GM23338 (cell line): ENCODE data around the gene HSPA12B. TPM values are rescaled to one million over a fixed set of nuclear protein-coding genes. Genes with fewer than 3 reads are reported as not detected.

ENCODE experiments used
- ATAC-seq: fragments of 200-7000 bp; cut with Tn5 transposase; 3 replicates; pipeline ENCODE4 v1.9.1; 2020
- DNase-seq: peaks from one replicate; pipeline ENCODE4 v3.0.0-alpha.2; 2015; ENCODE audit warnings: low spot score
- H2AFZ ChIP-seq: fragments of 200-600 bp; sonication (generic); 2 replicates; pipeline ENCODE4 v1.8.0; 2016; ENCODE audit warnings: antibody characterized with exemption, mild to moderate bottlenecking, moderate library complexity
- H3F3A ChIP-seq: fragments of 200-600 bp; sonication (generic); replicated peaks from 2 replicates; pipeline ENCODE4 v1.8.0; 2017; ENCODE audit warnings: antibody characterized with exemption, mixed run types, low read depth
- H3K27ac ChIP-seq: fragments of 200-600 bp; sonication (generic); 2 replicates; pipeline ENCODE4 v1.6.1; 2016; ENCODE audit warnings: low read depth
- H3K27me3 ChIP-seq: fragments of 200-600 bp; sonication (generic); 2 replicates; pipeline ENCODE4 v1.8.0; 2016; ENCODE audit warnings: mild to moderate bottlenecking, mixed run types, moderate library complexity; ENCODE audit not compliant: insufficient read depth
- H3K36me3 ChIP-seq: fragments of 200-600 bp; sonication (generic); 2 replicates; pipeline ENCODE4 v1.8.0; 2016; ENCODE audit warnings: mild to moderate bottlenecking; ENCODE audit not compliant: insufficient read depth
- H3K4me1 ChIP-seq: fragments of 200-600 bp; sonication (generic); 2 replicates; pipeline ENCODE4 v1.8.0; 2016; ENCODE audit warnings: mild to moderate bottlenecking, moderate library complexity; ENCODE audit not compliant: insufficient read depth
- H3K4me2 ChIP-seq: fragments of 200-600 bp; sonication (generic); 2 replicates; pipeline ENCODE4 v1.7.1; 2017; ENCODE audit warnings: mixed run types
- H3K4me3 ChIP-seq: fragments of 200-600 bp; sonication (generic); 2 replicates; pipeline ENCODE4 v1.6.1; 2016; ENCODE audit warnings: mixed run types
- H3K79me2 ChIP-seq: fragments of 200-600 bp; sonication (generic); replicated peaks from 2 replicates; pipeline ENCODE4 v1.8.0; 2017; ENCODE audit warnings: mild to moderate bottlenecking; ENCODE audit not compliant: insufficient read depth
- H3K9me2 ChIP-seq: fragments of 200-600 bp; sonication (generic); 2 replicates; pipeline ENCODE4 v1.8.0; 2017; ENCODE audit not compliant: insufficient read depth
- H4K20me1 ChIP-seq: fragments of 200-600 bp; sonication (generic); replicated peaks from 2 replicates; pipeline ENCODE4 v1.8.0; 2017; ENCODE audit warnings: mild to moderate bottlenecking; ENCODE audit not compliant: insufficient read depth
- H3K27ac Mint-ChIP-seq: 2 replicates; pipeline ENCODE4 v1.8.0; 2020; ENCODE audit warnings: inconsistent platforms, mild to moderate bottlenecking, moderate library complexity, mixed read lengths
- H3K27me3 Mint-ChIP-seq: 3 replicates; pipeline ENCODE4 v1.8.0; 2022; ENCODE audit warnings: low read depth, mild to moderate bottlenecking, moderate library complexity, mixed read lengths, inconsistent platforms; ENCODE audit not compliant: insufficient read depth, poor library complexity
- H3K36me3 Mint-ChIP-seq: 3 replicates; pipeline ENCODE4 v1.8.0; 2021; ENCODE audit warnings: low read depth, mild to moderate bottlenecking, inconsistent platforms, moderate library complexity, mixed read lengths
- H3K4me1 Mint-ChIP-seq: 3 replicates; pipeline ENCODE4 v1.8.0; 2020; ENCODE audit warnings: mild to moderate bottlenecking, inconsistent platforms, mixed read lengths
- H3K4me3 Mint-ChIP-seq: 3 replicates; pipeline ENCODE4 v1.8.0; 2021; ENCODE audit warnings: moderate library complexity, mild to moderate bottlenecking, inconsistent platforms, mixed read lengths
- H3K9me3 Mint-ChIP-seq: 3 replicates; pipeline ENCODE4 v1.8.0; 2020; ENCODE audit warnings: moderate library complexity, mild to moderate bottlenecking, inconsistent platforms, mixed read lengths
- CREB1 ChIP-seq: fragments of 250-450 bp; sonication (Bioruptor Pico); IDR thresholded peaks from 2 replicates; pipeline ENCODE4 v1.5.0; 2020; ENCODE audit warnings: low read depth, mild to moderate bottlenecking, moderate library complexity
- EZH2 ChIP-seq: fragments of 200-600 bp; sonication (generic); IDR thresholded peaks from one replicate; pipeline ENCODE4 v1.8.0; 2017; ENCODE audit warnings: antibody characterized with exemption, mild to moderate bottlenecking, low read depth; ENCODE audit not compliant: unreplicated experiment
- EZH2phosphoT487 ChIP-seq: fragments of 200-600 bp; sonication (generic); IDR thresholded peaks from one replicate; pipeline ENCODE4 v1.8.1; 2018; ENCODE audit warnings: antibody characterized with exemption; ENCODE audit not compliant: unreplicated experiment
- JUNB ChIP-seq: IDR thresholded peaks from one replicate; pipeline ENCODE4 v1.6.1; 2016; ENCODE audit warnings: antibody characterized with exemption; ENCODE audit not compliant: unreplicated experiment
- NANOG ChIP-seq: IDR thresholded peaks from 2 replicates; pipeline ENCODE4 v1.6.1; 2016; ENCODE audit warnings: antibody characterized with exemption, borderline replicate concordance
- POLR2AphosphoS5 ChIP-seq: IDR thresholded peaks from 2 replicates; pipeline ENCODE4 v1.6.1; 2016; ENCODE audit warnings: antibody characterized with exemption, low read depth
- STAT1 ChIP-seq: IDR thresholded peaks from one replicate; pipeline ENCODE4 v1.6.1; 2016; ENCODE audit warnings: antibody characterized with exemption; ENCODE audit not compliant: unreplicated experiment
- ZNF114 ChIP-seq: fragments of 250-450 bp; sonication (Bioruptor Pico); IDR thresholded peaks from 2 replicates; pipeline ENCODE4 v1.5.0; 2020; ENCODE audit warnings: mild to moderate bottlenecking, moderate library complexity
- ZNF331 ChIP-seq: fragments of 250-450 bp; sonication (Bioruptor Pico); IDR thresholded peaks from 2 replicates; pipeline ENCODE4 v1.5.0; 2020; ENCODE audit warnings: low read depth, mild to moderate bottlenecking, moderate library complexity
- polyA plus RNA-seq: library from polyadenylated mRNA; unstranded; fragments of >200 nt; fragmentation: Nextera tagmentation; extraction: Ambion mirVana; gene quantifications from 2 replicates; pipeline ENCODE4 v1.2.1, GENCODE V29; 2016
- total RNA-seq: library from RNA; depleted of rRNA; stranded (reverse); fragments of >200 nt; shearing (Covaris generic); gene quantifications from 2 replicates; pipeline ENCODE4 v1.2.3, GENCODE V29; 2014
- TF ChIP-seq, protein P1 (sequence below): fragments of 250-450 bp; sonication (Bioruptor Pico); IDR thresholded peaks from 2 replicates; pipeline ENCODE4 v1.5.0; 2020; ENCODE audit warnings: mild to moderate bottlenecking, moderate library complexity
- TF ChIP-seq, protein P2 (sequence below): IDR thresholded peaks from one replicate; pipeline ENCODE4 v1.6.1; 2018; ENCODE audit warnings: antibody characterized with exemption; ENCODE audit not compliant: unreplicated experiment
- TF ChIP-seq, protein P3 (sequence below): IDR thresholded peaks from 2 replicates; pipeline ENCODE4 v1.6.1; 2016; ENCODE audit warnings: antibody characterized with exemption
- TF ChIP-seq, protein P4 (sequence below), 2 experiments: fragments of 200-600 bp in 1 of 2; sonication (generic) in 1 of 2; conservative IDR thresholded peaks; 2 replicates each; pipeline versions ENCODE4 v1.5.1 to v1.6.1; 2016 to 2017; ENCODE audit warnings: antibody characterized with exemption in 2 of 2, low read depth in 2 of 2, mild to moderate bottlenecking in 2 of 2, moderate library complexity in 1 of 2

HSPA12B gene
- total and polyA plus RNA-seq, 2 experiments from 2014 or later: 2.8 to 6.5 TPM

DNA sequence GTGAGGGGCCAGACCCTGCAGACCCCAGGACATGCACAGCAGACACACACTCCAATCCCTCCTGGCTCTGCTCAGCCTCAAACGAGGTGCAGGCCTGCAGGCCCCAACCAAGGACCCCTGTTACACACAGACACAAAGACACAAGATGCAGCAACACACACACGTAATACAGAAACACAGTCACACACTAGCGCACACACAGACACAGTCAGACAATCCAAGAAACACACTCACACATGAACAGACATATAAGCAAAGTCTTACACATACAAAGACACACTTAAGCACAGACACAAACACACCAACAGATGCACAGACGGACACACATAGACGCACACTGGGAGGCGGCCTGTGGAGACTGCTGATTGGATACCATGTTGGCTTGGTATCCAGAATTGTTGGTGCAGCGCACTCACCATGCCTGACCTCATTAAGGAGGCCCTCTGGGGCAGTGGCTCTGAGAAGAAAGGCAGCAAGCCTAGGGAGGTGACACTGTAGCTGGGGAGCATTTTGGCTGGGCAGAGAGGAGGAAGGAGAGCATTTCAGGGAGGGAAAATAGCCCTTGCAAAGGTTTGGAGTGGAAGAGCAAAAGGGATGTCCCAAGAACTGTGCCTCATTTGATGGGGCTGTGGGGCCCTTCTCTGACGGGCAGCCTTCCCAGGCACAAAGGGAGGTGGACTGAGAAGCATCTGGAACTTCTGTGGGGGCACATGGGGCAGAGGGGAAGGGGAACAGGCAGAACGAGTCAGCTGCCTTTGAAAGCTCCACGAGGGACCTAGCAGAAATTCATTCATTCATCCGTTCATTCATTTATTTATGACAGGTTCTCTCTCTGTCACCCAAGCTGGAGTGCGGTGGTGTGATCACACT, 1.4 kb upstream of the HSPA12B start:
- H3K4me1 Mint-ChIP-seq: peaks cover 19% of the 10 kb centered on the region
- H3K9me2 ChIP-seq: no peaks in the 10 kb centered on the region

More for the DNA sequence above, 1.4 kb upstream of the HSPA12B start:
- H3K27ac Mint-ChIP-seq: no peak overlapping the region
- H3K4me2 ChIP-seq: no peak overlapping the region
- peaks cover 32% of the 10 kb centered on the region for H3K27me3 Mint-ChIP-seq
- no peaks in the 10 kb centered on the region; the same call in 1 of the 3 replicates for H3K9me3 Mint-ChIP-seq
- H3K27me3 ChIP-seq: peaks cover 37% of the 10 kb centered on the region
- H3K79me2 ChIP-seq: no peaks in the 10 kb centered on the region
- peak overlapping the region; percentile 41; the same call in 2 of the 3 replicates for H3K4me3 Mint-ChIP-seq
- H3K36me3 Mint-ChIP-seq: no peaks in the 10 kb centered on the region; the same call in 2 of the 3 replicates
- DNase-seq: no peak
- ATAC-seq: no peak
- TF ChIP-seq, protein P1, sequence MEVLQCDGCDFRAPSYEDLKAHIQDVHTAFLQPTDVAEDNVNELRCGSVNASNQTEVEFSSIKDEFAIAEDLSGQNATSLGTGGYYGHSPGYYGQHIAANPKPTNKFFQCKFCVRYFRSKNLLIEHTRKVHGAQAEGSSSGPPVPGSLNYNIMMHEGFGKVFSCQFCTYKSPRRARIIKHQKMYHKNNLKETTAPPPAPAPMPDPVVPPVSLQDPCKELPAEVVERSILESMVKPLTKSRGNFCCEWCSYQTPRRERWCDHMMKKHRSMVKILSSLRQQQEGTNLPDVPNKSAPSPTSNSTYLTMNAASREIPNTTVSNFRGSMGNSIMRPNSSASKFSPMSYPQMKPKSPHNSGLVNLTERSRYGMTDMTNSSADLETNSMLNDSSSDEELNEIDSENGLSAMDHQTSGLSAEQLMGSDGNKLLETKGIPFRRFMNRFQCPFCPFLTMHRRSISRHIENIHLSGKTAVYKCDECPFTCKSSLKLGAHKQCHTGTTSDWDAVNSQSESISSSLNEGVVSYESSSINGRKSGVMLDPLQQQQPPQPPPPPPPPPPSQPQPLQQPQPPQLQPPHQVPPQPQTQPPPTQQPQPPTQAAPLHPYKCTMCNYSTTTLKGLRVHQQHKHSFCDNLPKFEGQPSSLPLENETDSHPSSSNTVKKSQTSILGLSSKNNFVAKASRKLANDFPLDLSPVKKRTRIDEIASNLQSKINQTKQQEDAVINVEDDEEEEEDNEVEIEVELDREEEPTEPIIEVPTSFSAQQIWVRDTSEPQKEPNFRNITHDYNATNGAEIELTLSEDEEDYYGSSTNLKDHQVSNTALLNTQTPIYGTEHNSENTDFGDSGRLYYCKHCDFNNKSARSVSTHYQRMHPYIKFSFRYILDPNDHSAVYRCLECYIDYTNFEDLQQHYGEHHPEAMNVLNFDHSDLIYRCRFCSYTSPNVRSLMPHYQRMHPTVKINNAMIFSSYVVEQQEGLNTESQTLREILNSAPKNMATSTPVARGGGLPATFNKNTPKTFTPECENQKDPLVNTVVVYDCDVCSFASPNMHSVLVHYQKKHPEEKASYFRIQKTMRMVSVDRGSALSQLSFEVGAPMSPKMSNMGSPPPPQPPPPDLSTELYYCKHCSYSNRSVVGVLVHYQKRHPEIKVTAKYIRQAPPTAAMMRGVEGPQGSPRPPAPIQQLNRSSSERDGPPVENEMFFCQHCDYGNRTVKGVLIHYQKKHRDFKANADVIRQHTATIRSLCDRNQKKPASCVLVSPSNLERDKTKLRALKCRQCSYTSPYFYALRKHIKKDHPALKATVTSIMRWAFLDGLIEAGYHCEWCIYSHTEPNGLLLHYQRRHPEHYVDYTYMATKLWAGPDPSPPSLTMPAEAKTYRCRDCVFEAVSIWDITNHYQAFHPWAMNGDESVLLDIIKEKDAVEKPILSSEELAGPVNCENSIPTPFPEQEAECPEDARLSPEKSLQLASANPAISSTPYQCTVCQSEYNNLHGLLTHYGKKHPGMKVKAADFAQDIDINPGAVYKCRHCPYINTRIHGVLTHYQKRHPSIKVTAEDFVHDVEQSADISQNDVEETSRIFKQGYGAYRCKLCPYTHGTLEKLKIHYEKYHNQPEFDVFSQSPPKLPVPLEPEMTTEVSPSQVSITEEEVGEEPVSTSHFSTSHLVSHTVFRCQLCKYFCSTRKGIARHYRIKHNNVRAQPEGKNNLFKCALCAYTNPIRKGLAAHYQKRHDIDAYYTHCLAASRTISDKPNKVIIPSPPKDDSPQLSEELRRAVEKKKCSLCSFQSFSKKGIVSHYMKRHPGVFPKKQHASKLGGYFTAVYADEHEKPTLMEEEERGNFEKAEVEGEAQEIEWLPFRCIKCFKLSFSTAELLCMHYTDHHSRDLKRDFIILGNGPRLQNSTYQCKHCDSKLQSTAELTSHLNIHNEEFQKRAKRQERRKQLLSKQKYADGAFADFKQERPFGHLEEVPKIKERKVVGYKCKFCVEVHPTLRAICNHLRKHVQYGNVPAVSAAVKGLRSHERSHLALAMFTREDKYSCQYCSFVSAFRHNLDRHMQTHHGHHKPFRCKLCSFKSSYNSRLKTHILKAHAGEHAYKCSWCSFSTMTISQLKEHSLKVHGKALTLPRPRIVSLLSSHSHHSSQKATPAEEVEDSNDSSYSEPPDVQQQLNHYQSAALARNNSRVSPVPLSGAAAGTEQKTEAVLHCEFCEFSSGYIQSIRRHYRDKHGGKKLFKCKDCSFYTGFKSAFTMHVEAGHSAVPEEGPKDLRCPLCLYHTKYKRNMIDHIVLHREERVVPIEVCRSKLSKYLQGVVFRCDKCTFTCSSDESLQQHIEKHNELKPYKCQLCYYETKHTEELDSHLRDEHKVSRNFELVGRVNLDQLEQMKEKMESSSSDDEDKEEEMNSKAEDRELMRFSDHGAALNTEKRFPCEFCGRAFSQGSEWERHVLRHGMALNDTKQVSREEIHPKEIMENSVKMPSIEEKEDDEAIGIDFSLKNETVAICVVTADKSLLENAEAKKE (CRISPR knock-in tag): no peak
- no peak for TF ChIP-seq NANOG
- TF ChIP-seq, protein P2, sequence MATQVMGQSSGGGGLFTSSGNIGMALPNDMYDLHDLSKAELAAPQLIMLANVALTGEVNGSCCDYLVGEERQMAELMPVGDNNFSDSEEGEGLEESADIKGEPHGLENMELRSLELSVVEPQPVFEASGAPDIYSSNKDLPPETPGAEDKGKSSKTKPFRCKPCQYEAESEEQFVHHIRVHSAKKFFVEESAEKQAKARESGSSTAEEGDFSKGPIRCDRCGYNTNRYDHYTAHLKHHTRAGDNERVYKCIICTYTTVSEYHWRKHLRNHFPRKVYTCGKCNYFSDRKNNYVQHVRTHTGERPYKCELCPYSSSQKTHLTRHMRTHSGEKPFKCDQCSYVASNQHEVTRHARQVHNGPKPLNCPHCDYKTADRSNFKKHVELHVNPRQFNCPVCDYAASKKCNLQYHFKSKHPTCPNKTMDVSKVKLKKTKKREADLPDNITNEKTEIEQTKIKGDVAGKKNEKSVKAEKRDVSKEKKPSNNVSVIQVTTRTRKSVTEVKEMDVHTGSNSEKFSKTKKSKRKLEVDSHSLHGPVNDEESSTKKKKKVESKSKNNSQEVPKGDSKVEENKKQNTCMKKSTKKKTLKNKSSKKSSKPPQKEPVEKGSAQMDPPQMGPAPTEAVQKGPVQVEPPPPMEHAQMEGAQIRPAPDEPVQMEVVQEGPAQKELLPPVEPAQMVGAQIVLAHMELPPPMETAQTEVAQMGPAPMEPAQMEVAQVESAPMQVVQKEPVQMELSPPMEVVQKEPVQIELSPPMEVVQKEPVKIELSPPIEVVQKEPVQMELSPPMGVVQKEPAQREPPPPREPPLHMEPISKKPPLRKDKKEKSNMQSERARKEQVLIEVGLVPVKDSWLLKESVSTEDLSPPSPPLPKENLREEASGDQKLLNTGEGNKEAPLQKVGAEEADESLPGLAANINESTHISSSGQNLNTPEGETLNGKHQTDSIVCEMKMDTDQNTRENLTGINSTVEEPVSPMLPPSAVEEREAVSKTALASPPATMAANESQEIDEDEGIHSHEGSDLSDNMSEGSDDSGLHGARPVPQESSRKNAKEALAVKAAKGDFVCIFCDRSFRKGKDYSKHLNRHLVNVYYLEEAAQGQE: no peak
- TF ChIP-seq EZH2phosphoT487: no peak
- no peak for TF ChIP-seq POLR2AphosphoS5
- no peak for TF ChIP-seq ZNF114 (CRISPR knock-in tag)
- TF ChIP-seq ZNF331: no peak
- TF ChIP-seq, protein P3, sequence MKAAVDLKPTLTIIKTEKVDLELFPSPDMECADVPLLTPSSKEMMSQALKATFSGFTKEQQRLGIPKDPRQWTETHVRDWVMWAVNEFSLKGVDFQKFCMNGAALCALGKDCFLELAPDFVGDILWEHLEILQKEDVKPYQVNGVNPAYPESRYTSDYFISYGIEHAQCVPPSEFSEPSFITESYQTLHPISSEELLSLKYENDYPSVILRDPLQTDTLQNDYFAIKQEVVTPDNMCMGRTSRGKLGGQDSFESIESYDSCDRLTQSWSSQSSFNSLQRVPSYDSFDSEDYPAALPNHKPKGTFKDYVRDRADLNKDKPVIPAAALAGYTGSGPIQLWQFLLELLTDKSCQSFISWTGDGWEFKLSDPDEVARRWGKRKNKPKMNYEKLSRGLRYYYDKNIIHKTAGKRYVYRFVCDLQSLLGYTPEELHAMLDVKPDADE: no peak
- no peak for TF ChIP-seq CREB1 (CRISPR knock-in tag)
- TF ChIP-seq, protein P4, sequence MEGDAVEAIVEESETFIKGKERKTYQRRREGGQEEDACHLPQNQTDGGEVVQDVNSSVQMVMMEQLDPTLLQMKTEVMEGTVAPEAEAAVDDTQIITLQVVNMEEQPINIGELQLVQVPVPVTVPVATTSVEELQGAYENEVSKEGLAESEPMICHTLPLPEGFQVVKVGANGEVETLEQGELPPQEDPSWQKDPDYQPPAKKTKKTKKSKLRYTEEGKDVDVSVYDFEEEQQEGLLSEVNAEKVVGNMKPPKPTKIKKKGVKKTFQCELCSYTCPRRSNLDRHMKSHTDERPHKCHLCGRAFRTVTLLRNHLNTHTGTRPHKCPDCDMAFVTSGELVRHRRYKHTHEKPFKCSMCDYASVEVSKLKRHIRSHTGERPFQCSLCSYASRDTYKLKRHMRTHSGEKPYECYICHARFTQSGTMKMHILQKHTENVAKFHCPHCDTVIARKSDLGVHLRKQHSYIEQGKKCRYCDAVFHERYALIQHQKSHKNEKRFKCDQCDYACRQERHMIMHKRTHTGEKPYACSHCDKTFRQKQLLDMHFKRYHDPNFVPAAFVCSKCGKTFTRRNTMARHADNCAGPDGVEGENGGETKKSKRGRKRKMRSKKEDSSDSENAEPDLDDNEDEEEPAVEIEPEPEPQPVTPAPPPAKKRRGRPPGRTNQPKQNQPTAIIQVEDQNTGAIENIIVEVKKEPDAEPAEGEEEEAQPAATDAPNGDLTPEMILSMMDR (conservative IDR thresholded peaks at IDR 0.05; ENCODE audit: low read depth in 2 of 2): no peak
- no peak for TF ChIP-seq JUNB
- no peak for TF ChIP-seq STAT1
- TF ChIP-seq EZH2: no peak
- no peaks in the 10 kb centered on the region for H3K36me3 ChIP-seq
- H3K4me1 ChIP-seq: peaks cover 13% of the 10 kb centered on the region
- H3K27ac ChIP-seq: no peak overlapping the region
- no peaks in the 10 kb centered on the region for H3F3A ChIP-seq
- no peak overlapping the region for H2AFZ ChIP-seq
- no peaks in the 10 kb centered on the region for H4K20me1 ChIP-seq
- no peak overlapping the region for H3K4me3 ChIP-seq
